Natural killer cell (primary cell): ENCODE data around the gene CDC20. TPM values are rescaled to one million over a fixed set of nuclear protein-coding genes. Genes with fewer than 3 reads are reported as not detected.

Source experiments
- ATAC-seq, 3 donors: fragments of 150-1000 bp in 2 of 3; fragments of 200-7000 bp in 1 of 3; cut with Tn5 transposase; 1 replicate in 1 of 3; 2 replicates in 2 of 3; pipeline ENCODE4 v1.10.0; 2021; ENCODE audit warnings: mild to moderate bottlenecking in 2 of 3, moderate library complexity in 2 of 3
- DNase-seq, 2 donors: peaks; one replicate each; pipeline versions ENCODE4 v3.0.0 to v3.0.0-alpha.2; 2013 to 2021; ENCODE audit warnings: mixed read lengths in 1 of 2
- H3K27ac ChIP-seq: one replicate; pipeline ENCODE4 v1.5.1; 2013; ENCODE audit warnings: mild to moderate bottlenecking, low read length
- H3K27me3 ChIP-seq: one replicate; pipeline ENCODE4 v1.6.1; 2013; ENCODE audit warnings: low read length; ENCODE audit not compliant: control insufficient read depth, insufficient read depth
- H3K36me3 ChIP-seq: one replicate; pipeline ENCODE4 v1.6.1; 2013; ENCODE audit warnings: low read length; ENCODE audit not compliant: control insufficient read depth, insufficient read depth
- H3K4me1 ChIP-seq: one replicate; pipeline ENCODE4 v1.6.1; 2013; ENCODE audit warnings: low read length; ENCODE audit not compliant: control insufficient read depth, insufficient read depth
- H3K4me3 ChIP-seq: one replicate; pipeline ENCODE4 v1.5.1; 2013; ENCODE audit warnings: low read length
- H3K9me3 ChIP-seq: one replicate; pipeline ENCODE4 v1.6.1; 2013; ENCODE audit warnings: low read length; ENCODE audit not compliant: control insufficient read depth, insufficient read depth
- H3K27ac Mint-ChIP-seq, 2 donors: one replicate each; pipeline ENCODE4 v1.8.0; 2022; ENCODE audit warnings: mild to moderate bottlenecking in 2 of 2, mixed read lengths in 2 of 2, moderate library complexity in 1 of 2
- H3K27me3 Mint-ChIP-seq, 2 donors: one replicate each; pipeline ENCODE4 v1.8.0; 2022; ENCODE audit warnings: low read depth in 2 of 2, mixed read lengths in 2 of 2
- H3K36me3 Mint-ChIP-seq: one replicate; pipeline ENCODE4 v1.8.0; 2022; ENCODE audit warnings: mixed read lengths
- H3K4me1 Mint-ChIP-seq, 2 donors: one replicate each; pipeline ENCODE4 v1.8.0; 2022; ENCODE audit warnings: mixed read lengths in 2 of 2
- H3K4me3 Mint-ChIP-seq: one replicate; pipeline ENCODE4 v1.8.0; 2022; ENCODE audit warnings: mild to moderate bottlenecking, moderate library complexity, mixed read lengths
- H3K9me3 Mint-ChIP-seq, 2 donors: one replicate each; pipeline ENCODE4 v1.8.0; 2022; ENCODE audit warnings: mixed read lengths in 2 of 2
- CTCF ChIP-seq: fragments of 200-600 bp; IDR thresholded peaks from one replicate; pipeline ENCODE4 v1.8.0; 2022; ENCODE audit warnings: antibody characterized with exemption
- WGBS: methylation state at CpG from one replicate; pipeline ENCODE4 v1.1.7; 2013; ENCODE audit warnings: missing lambda C conversion rate; ENCODE audit not compliant: insufficient coverage; 5-methylcytosine and 5-hydroxymethylcytosine counted together
- intact Hi-C: fragments of 100-400 bp; cut with micrococcal nuclease; formaldehyde crosslinking; loops from one replicate; pipeline ENCODE4 v1.14.2; 2022
- total RNA-seq, 4 donors: library from RNA; stranded (reverse); fragments of 120-200 nt in 1 of 4; gene quantifications; one replicate each; pipeline versions ENCODE4 v1.2.3 to v1.2.4, GENCODE V29; 2013 to 2022

The CDC20 gene
- total RNA-seq, 3 donors from 2014 or later (not counting 1 experiment from before 2014, with no cell fraction given), result 0.50 to 2.4 (median 0.96) TPM

GRCh38 chr1:43337588-43337987 is 21.2 kb upstream of the CDC20 start, which contains the start of gene MPL:
Gene MPL (plus strand): TSS chr1:43337818. CDS start chr1:43337849, 31 bp downstream.
- Mint-ChIP-seq H3K36me3 (no peaks in the 10 kb centered on the region), H3K4me3 (no peak within 1 kb of the TSS), H3K9me3 (no peaks in the 10 kb centered on the region), H3K27ac (no peak within 1 kb of the TSS), H3K27me3 (no peaks in the 10 kb centered on the region), H3K4me1 (no peaks in the 10 kb centered on the region)
- intact Hi-C loops, result no loop called here
- Histone ChIP-seq H3K27ac (no peak within 1 kb of the TSS), H3K9me3 (no peaks in the 10 kb centered on the region), H3K36me3 (no peaks in the 10 kb centered on the region), H3K4me3 (no peak within 1 kb of the TSS), H3K4me1 (no peaks in the 10 kb centered on the region), H3K27me3 (no peaks in the 10 kb centered on the region)
- 45% methylated on average over 3 of the region's 3 CpGs for WGBS
- TF ChIP-seq CTCF, result no peak
- no peak for DNase-seq
- no peak for ATAC-seq

- H3K4me1 ChIP-seq, result no peaks in the 10 kb centered on the region
Measured at GRCh38 chr1:43338001-43338400, 20.8 kb upstream of the CDC20 start.

DNA sequence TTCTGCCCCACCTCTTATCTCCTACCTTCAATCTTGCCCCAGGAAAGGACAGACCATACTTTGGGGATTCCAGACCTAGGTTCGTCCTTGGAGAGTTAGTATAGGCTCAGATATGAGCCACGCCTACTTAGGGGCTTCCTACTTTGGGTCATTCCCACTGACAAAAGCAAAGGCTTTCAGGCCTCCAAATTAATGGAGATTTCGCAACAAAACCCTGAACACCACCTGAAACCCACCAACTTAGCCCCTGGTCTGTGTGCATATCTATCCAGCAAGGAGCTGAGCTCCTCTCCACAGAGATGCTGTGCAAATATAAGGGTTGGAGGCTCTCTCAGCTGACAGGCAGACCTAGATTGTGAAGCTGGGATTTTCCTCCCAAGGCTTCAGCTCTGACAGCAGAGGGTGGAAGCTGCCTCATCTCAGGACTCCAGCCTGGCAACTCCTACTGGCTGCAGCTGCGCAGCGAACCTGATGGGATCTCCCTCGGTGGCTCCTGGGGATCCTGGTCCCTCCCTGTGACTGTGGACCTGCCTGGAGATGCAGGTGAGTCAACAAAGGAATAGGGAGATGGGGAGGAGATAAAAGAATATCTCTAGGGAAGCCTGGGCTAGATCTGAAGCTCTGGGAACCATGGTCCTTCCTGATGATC is 19.1 kb upstream of the CDC20 start:
- ATAC-seq (no peak), DNase-seq (no peak)
- Histone ChIP-seq H3K4me3 (no peak overlapping the region), H3K36me3 (no peaks in the 10 kb centered on the region), H3K27ac (no peak overlapping the region), H3K27me3 (no peaks in the 10 kb centered on the region), H3K9me3 (no peaks in the 10 kb centered on the region), H3K4me1 (no peaks in the 10 kb centered on the region)
- intact Hi-C loops, result no loop called here
- Mint-ChIP-seq H3K27me3 (no peaks in the 10 kb centered on the region), H3K9me3 (no peaks in the 10 kb centered on the region), H3K4me1 (no peaks in the 10 kb centered on the region), H3K27ac (no peak overlapping the region), H3K4me3 (no peak overlapping the region), H3K36me3 (no peaks in the 10 kb centered on the region)
- whole genome bisulfite sequencing, result 88% methylated on average over 6 of the region's 6 CpGs
- no peak for TF ChIP-seq CTCF

More at GRCh38 chr1:43338001-43338400, 20.8 kb upstream of the CDC20 start:
- Histone ChIP-seq H3K36me3 (no peaks in the 10 kb centered on the region), H3K27me3 (no peaks in the 10 kb centered on the region), H3K9me3 (no peaks in the 10 kb centered on the region), H3K4me3 (no peak overlapping the region), H3K27ac (no peak overlapping the region)
- H3K9me3 Mint-ChIP-seq, result no peaks in the 10 kb centered on the region
- intact Hi-C loops, result no loop called here
- DNase-seq (no peak), ATAC-seq (no peak)
- H3K27me3 Mint-ChIP-seq, result no peaks in the 10 kb centered on the region
- no peak overlapping the region for H3K27ac Mint-ChIP-seq
- no peak overlapping the region for H3K4me3 Mint-ChIP-seq
- WGBS, result 47% methylated on average over 5 of the region's 5 CpGs
- no peaks in the 10 kb centered on the region for H3K36me3 Mint-ChIP-seq
- H3K4me1 Mint-ChIP-seq, result no peaks in the 10 kb centered on the region
- TF ChIP-seq CTCF, result no peak

DNA sequence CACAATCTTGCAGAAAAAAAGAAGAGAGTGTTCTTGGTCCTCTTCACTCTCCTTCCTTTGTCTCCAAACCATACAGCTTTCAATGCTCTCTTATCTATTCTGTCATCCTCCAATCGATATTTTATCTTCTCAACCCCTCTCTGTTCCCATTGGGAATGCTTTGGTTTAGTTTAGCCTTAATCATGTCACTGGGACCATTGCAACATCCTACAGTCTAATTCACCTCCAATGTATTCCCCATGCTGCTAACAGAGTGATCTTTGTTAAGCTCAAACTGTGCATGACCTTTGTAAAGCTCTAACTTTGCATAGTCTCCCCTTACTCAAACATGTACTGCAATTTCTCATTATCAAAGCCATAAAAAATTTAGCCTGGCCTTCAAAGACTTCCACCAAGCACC is 18.2 kb upstream of the CDC20 start:
- no peaks in the 10 kb centered on the region for H3K4me1 ChIP-seq
- ATAC-seq, result no peak
- Mint-ChIP-seq H3K27ac (no peak overlapping the region), H3K27me3 (no peaks in the 10 kb centered on the region), H3K4me3 (no peak overlapping the region), H3K9me3 (no peaks in the 10 kb centered on the region), H3K4me1 (no peaks in the 10 kb centered on the region), H3K36me3 (no peaks in the 10 kb centered on the region)
- no peak overlapping the region for H3K27ac ChIP-seq
- no peaks in the 10 kb centered on the region for H3K36me3 ChIP-seq
- H3K27me3 ChIP-seq, result no peaks in the 10 kb centered on the region
- no peak for TF ChIP-seq CTCF
- no peak for DNase-seq
- no peaks in the 10 kb centered on the region for H3K9me3 ChIP-seq
- H3K4me3 ChIP-seq, result no peak overlapping the region
- intact Hi-C loops, result no loop called here
- 67% methylated on average over 1 of the region's 1 CpG for WGBS
